GM18868 (cell line): ENCODE results near the gene DNAJC7.
A peak's percentile ranks its signal among the peaks of the same experiment; 100 is the strongest.

Experiments
- ATAC-seq: cut with Tn5 transposase; IDR thresholded peaks from one replicate; pipeline ENCODE4 v1.9.1; 2021; ENCODE audit warnings: mild to moderate bottlenecking, moderate library complexity; ENCODE audit not compliant: unreplicated experiment

DNAJC7 gene, protein sequence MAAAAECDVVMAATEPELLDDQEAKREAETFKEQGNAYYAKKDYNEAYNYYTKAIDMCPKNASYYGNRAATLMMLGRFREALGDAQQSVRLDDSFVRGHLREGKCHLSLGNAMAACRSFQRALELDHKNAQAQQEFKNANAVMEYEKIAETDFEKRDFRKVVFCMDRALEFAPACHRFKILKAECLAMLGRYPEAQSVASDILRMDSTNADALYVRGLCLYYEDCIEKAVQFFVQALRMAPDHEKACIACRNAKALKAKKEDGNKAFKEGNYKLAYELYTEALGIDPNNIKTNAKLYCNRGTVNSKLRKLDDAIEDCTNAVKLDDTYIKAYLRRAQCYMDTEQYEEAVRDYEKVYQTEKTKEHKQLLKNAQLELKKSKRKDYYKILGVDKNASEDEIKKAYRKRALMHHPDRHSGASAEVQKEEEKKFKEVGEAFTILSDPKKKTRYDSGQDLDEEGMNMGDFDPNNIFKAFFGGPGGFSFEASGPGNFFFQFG

DNA sequence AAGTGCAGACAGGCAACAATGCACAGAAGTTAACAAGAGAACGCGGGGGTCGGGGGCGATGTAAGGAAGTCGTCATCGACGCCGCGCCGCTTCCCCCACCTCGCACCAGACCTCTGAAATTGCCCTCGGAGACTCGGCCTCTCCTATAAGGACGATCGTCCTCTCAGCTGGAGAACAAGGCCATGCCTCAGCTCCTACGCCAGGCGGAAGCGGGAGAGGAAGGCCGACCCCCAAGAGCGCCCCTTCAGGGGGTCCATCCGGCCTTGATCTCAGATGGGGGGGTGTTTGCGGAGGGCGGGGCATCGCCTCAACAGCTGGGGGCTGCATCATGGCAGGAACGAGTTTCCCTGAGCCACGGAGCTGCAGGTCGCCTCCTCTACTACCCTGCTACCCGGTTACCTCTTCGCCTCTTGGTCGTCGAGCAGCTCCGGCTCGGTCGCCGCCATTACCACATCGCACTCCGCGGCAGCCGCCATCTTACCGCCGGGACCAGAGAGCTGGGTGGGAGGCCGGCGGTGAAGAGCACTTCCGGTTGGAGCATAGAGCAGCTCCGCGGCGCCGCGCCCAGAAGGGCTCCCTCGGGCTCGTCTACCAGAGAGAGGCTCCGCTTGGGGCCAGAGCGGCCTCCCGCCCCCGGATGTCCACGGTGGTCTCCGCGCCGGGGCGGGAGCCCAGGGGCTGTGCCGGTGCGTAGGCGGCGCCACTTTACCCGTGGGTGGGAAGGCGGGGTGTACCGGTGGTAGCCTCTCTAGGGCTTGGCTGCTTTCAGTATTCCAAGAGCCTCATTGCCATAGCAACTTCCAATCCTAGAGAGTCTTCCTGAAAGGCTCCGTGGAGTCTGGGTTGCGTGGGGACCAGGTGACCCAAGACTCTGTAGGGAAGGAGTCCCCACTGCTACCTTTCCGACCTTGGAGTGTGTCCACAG, at the start of gene DNAJC7:
TSS of gene DNAJC7 (minus strand) at position 499 of the 925 bp plus-strand sequence. CDS start at position 476, 23 bp downstream.
- peak; percentile 82 for ATAC-seq

DNA sequence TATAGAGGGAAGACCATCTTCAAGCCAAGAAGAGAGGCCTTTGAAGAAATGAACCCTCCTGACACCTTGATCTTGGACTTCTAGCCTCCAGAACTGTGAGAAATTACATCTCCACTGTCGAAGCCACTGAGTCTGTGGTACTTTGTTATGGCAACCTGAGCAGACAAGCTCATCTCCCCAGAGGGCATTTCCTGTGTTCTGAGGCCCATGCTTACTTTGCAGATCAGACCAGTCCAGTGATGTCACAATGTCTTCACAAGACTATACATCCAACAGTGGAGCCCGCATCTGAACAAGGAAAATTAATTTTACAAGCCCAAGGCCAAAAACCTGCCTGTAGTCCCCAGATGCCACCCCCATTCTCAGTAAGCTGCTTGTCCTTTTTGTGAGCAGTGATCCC, 48.0 kb upstream of the DNAJC7 start:
- ATAC-seq, result no peak

DNA sequence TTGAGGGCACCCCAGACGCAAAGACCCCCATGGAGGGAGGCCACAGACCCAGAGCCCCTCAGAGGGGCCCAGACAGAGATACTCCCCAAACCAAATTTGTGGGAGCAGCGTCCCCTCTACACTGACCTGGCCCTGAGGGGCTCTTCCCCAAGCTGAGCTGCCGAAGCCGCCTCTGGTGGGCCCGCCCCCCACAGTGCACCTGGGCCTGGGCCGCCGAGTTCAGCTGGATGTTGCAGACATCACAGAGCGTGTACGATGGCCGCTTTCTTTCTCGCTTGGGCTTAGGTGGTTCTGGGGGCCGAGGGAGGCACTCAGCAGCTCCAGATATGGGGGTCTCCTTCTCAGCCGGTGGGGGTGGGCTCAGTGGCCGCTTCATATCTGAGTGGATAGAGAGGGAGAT, 45.4 kb upstream of the DNAJC7 start:
- ATAC-seq, result no peak

DNA sequence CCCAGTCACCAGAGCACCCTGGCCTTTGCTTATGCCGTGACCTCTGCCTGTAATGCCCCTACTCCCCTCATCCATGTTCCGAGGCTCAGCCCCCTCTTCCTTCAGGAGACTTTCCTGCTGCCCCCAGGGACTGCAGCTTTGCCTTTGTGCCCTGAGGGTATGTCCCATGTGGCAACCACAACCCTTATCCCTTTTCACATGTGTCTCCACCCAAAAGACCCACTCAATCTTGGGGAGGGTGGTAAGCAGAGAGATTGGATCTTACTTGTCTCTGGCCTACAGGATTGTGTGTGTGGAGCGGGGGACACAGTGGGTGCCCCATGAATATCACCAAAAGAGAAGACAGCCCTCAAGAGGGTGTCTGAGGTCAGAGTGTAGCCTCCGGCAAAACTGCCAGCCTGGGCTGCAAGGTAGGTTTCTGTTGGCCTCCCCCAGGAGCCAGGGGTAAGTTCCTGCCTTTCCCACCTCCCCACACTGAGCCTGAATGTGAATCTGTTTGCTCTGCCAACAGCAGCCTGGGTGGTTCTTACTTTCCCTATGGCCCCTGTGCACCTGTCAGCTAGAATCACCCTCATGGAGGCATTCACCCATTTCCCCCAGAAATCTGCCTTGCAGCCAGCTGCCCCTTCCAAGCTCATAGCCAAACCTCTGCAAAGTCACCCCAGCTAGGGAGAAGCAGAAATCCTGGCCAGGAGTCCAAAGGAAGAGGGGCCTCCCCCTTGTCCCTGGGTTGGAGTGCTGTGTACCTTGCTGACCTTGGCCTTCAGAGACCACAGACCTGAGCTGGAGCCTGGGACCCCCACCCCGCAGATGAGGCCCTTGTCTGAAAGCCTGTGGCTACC, 44.6 kb upstream of the DNAJC7 start:
- ATAC-seq, result no peak

DNA sequence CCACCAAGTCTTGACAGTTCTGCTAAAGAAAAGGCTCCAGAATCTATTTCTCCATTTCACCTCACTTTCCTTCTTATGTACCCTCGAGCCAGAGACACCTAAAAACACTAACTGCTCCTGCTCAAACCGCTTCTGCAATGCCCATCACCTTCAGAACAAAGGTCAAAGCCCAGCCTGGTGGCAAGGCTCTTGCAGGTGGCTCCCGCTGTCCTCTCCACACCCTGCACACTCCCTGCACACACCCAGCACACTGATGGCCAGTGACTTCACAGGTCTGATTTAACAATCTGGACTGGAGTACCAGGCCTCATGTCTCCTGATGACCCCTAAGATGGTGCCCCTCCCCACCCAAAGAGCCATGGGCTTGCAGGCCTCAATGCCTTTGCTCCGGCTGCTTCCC, 43.0 kb upstream of the DNAJC7 start:
- ATAC-seq, result no peak

DNA sequence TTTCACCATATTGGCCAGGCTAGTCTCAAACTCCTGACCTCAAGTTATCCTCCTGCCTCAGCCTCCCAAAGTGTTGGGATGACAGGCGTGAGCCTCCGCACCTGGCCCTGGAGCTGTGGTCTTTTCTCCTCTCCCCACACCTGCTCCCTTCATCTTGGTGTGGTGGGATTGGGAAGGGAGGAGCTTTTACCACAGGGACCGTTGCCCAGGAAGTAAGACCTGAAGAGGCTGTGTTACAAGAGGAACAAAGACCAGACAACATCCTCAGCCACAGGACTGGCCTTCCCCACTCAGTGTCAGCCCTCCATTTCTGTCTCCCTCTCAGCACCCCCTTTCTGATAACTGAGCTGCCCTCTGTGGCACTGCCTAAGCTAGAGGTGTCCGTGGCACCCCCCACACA, 42.6 kb upstream of the DNAJC7 start:
- ATAC-seq, result no peak

DNA sequence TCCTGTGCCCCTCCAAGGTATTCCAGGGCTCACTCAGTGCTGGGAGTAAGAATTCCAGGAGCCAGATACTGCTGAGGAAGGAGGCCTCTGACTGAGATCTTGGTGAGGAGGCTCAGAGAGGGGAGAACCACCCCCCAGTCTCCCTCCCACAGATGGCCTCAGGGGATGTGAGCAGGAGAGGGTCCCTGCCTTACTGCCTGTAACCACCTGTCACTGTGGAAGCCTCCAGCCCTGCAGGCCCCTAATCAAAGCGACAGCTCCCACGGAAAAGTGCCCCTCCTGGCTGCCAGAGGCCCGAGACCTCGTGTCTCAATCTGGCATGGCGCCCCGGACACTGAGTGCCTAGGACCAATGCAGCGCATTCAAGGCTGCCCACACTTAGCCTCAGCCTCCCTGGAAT, 40.8 kb upstream of the DNAJC7 start:
- ATAC-seq, result no peak

DNA sequence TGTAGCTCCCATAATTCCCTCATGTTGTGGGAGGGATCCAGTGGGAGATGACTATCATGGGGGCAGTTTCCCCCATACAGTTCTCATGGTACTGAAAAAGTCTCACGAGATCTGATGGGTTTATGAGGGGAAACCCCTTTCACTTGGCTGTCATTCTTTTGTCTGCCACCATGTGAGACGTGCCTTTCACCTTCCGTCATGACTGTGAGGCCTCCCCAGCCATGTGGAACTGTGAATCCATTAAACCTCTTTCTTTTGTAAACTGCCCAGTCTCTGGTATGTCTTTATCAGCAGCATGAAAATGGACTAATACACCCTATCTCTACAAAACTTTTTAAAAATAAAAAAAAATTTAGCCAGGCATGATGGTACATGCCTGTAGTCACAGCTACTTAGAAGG, 39.4 kb upstream of the DNAJC7 start:
- ATAC-seq, result no peak

DNA sequence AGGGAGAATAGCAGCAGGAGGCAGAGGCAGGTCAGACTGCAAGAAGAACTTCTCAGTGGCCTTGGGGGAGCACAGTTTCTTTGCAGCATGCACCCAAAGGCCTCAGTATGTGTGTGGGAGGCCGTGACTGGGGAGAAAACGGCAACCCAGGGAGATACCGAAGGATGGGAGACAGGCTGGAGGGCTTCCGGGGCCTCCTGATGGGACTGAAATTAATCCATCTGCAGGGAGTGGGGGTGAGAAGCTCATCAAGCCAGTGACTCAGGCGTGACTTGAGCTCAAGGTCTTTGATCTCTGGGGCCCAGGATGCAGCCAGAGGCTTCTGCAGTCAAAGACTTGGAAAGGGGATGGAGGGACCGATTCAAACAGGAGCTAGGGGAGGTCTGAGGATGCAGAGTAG, 38.3 kb upstream of the DNAJC7 start:
- no peak for ATAC-seq

DNA sequence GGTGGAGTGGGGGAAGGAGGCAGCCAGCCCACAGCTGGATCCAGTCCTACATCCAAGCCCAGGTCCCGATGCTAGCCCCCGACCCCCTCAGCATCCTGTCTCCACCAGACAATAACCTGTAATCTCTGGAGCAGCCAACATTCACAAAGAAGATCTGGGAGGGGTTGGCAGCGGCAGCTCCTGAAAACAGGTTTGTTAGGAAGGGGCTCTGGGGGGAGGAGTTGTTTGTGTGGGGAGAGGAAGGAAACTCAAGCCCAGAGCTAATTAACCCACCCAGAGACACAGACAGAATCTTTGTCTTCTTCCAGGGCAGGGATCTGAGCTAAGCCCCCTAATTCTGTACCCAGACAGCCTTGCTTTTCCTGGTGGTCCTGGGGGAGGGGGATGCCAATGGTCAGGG, 37.8 kb upstream of the DNAJC7 start:
- no peak for ATAC-seq

DNA sequence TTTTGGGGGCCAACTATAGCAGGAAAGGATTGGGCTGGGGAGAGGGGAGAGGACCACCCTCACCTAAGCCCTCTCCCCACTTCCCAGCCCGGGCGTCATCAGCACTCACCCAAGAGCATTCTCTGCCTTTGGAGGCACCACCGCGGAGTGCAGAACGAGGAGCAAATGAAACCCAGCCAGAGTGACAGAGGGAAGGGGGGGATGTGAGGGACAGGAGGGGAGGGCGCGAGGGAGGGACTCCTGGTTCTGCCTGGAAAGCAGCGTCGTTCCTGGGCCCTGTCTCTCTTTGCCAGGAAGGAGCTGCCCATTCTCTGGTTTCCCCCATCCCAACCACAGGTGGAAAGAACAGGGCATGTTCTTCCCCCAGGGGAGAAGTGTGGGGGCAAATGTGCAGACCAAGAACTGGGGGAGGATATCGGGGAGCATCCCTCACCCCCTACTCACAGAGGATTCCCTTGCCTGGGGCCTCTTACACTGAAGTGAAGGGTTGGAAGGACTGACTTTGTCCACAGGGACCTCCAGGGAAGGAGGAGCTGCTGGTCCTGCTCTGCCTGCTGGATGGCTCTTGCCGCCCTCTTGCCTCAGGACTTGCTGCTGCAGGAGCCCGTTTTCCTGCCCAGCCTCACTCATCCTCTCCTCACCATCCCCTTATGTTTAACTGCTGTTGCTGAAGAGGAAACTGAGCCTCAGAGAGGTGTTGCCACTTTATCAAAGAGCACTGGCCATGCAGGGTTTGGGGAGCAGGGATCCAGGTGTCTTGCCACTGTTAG, 36.7 kb upstream of the DNAJC7 start:
- no peak for ATAC-seq

DNA sequence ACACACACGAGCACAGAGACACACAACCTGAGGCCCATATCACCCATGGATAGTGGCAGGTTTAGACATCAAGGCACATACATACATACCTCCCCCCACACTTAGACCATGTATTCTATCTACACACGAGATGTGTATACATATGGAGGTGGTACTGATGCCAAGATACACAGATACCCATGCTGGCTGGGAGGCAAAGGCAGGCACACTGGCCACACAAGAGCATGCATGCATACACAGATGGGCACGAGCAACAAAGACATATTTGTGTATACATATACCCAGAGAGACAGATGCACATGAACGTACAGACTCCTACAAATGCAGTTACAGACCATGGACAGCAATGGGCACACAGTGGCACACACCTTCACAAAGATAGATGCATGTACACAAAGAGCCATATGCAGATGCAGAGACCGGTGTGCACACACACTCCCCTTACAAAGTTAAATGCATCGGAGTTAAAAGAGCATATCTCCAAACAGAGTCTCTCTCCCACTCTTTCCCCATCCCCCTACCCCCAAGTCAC, 35.2 kb upstream of the DNAJC7 start:
- ATAC-seq, result no peak

DNA sequence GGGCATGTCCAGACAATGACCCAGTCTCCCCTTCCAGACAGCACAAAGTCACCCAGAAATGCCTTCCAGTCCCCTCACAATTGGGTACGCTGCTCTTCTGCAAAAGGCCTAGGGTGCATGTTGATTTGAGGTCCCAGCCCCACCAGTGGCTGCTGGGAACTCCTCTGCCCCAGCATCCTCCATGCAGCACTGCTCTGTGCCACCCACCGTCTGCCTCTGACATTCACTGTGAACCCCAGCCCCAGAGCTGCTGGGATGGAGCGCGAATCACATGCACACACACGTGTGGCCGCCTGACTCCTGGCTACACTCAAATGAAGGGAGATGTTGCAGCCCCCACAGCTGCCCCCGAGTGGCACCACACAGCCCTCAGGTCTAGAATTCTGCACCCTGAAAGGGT, 34.4 kb upstream of the DNAJC7 start:
- ATAC-seq, result no peak

DNA sequence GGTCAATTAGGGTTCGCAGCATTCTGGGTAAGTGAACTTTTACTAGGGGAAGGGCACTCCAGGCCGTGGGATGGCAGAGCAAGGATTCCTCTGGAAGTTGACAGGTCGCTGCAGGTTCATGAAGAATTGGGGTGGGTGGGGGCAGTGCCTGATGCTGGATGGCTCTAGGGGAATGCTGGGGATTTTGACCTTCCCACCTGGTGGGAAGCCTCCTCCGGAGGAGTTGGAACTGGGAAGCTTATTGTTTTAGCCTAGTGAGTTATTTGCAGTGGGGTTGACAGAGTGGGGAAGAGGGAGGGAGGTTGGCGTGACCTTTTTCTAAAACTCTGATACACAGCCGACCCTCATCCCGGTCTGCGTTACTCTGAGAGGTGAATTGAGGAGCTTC, 33.8 kb upstream of the DNAJC7 start:
- ATAC-seq, result no peak

DNA sequence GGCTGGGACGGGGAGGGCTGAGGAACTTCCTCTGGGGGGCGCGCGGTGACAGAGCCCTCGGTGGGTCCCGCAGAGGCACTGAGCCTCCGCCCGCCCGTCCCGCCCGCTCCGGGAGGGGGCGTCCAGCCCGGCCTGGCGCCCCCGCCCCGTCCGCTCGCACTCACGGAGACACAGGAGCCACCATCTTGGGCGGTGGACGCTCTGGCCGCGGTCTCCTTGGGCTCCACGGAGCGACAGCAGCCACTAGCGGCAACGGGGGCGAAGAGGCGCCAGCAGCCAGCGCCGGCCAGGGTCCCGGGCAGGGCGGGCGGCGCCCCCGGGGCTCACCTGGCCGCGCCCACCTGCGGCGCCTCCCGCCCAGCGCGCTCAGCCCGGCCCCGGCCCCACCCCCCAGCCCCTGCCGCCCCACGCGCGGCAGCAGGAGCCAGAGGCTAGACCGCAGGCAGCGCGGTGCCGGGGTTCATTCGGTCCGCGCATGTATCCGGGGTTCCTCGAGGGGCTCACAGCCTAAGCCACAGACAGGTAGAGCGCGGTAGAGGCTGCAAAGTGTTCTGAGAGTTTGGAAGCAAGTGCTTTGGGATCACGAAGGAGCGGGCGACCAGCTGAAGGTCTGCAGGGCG, 33.3 kb upstream of the DNAJC7 start, which contains the start of gene C17orf113:
TSS of gene C17orf113 (minus strand) at position 209 of the 620 bp plus-strand sequence. CDS start 7,225 bp downstream, outside the sequence.
- no peak for ATAC-seq

DNA sequence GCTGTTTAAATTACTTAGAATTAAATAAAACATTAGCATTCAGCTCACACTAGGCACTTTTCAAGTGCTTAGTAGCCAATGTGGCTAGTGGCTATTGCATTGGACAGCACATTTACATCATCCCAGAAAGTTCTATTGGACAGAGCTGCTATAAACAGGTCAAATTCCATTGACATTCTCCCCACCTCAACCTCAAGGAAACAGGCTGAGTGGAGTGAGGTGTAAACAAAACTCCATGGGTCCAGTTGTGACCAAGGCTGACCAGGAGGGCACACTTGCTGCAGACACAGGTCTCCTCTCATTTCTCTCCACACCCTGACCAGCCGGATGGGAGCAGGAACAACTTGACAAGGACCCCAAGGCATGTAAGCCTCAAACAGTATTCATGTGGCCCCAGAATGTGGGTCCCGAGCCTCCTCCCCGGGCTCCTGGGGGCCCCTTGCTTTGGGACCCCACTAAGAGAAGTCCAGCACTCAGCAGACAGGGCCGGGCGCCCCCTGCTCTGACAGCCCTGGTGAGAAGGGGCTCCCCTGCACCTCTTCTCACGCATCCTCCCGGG, 32.7 kb upstream of the DNAJC7 start:
- no peak for ATAC-seq

DNA sequence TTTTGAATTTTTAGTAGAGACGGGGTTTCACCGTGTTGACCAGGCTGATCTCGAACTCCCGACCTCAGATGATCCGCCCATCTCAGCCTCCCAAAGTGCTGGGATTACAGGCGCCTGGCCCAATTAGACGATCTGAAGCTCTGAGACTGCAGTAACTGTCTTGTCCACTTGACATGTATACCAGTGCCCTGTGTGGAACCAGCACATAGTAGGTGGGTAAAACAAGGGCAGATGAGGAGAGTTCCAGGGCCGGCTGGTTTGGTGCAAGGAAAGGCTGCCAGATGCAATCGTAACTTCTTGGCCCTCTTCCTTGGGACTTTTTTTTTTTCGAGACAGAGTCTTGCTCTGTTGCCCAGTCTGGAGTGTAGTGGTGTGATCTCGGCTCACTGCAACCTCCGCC, 30.1 kb upstream of the DNAJC7 start:
- no peak for ATAC-seq

DNA sequence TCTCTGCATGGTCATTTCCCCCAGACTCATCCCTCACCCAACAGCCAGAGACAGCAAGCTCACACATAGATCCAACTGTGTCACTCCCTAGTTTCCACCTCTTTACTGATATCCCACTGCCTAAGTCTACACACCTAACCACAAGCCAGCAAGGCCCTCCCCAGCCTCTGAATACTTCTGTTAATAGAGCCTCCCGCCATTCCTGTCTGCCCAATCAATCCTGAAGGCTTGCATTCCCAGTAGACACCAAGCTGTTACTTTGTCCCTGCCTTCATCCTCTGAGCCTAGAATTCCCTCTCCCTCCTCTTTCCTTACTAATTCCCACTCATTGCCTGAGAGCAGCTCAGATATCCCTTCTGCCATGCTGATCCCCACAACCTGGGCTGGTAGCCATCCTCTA, 28.5 kb upstream of the DNAJC7 start:
- no peak for ATAC-seq
